Keratinocyte (primary cell): Measurements from ENCODE around the gene SLC5A3. TPM values are rescaled to one million over a fixed set of nuclear protein-coding genes. Genes with fewer than 3 reads are reported as not detected.

Source experiments
- DNase-seq: peaks from one replicate; pipeline ENCODE4 v3.0.0-alpha.2; 2011; ENCODE audit warnings: low read depth, missing footprints, low spot score
- FAIRE-seq: peaks from 2 replicates; lab custom pipeline; 2011; peaks lifted over from hg19 to GRCh38; lab: Jason Lieb, UNC
- H2AFZ ChIP-seq: 2 replicates; pipeline ENCODE4 v1.6.0; 2012; ENCODE audit warnings: low read length, control low read depth, inconsistent platforms; ENCODE audit not compliant: control insufficient read depth
- H3K27ac ChIP-seq: 2 replicates; pipeline ENCODE4 v1.5.1; 2011; ENCODE audit warnings: low read length; ENCODE audit not compliant: control insufficient read depth, insufficient read depth
- H3K27me3 ChIP-seq: 3 replicates; pipeline ENCODE4 v1.6.0; 2011; ENCODE audit warnings: low read length; ENCODE audit not compliant: control insufficient read depth, insufficient read depth; ENCODE audit errors: extremely low read depth
- H3K36me3 ChIP-seq, 2 experiments: 2 replicates in 1 of 2; 3 replicates in 1 of 2; pipeline ENCODE4 v1.5.1; 2011; ENCODE audit warnings: low read length in 2 of 2, mild to moderate bottlenecking in 1 of 2; ENCODE audit not compliant: control insufficient read depth in 2 of 2, insufficient read depth in 2 of 2; ENCODE audit errors: extremely low read depth in 1 of 2
- H3K4me1 ChIP-seq: 3 replicates; pipeline ENCODE4 v1.5.1; 2011; ENCODE audit warnings: low read length; ENCODE audit not compliant: control insufficient read depth, insufficient read depth; ENCODE audit errors: extremely low read depth
- H3K4me2 ChIP-seq: 3 replicates; pipeline ENCODE4 v1.6.0; 2011; ENCODE audit warnings: low read depth, low read length; ENCODE audit not compliant: control insufficient read depth, insufficient read depth; ENCODE audit errors: extremely low read depth
- H3K4me3 ChIP-seq, 3 experiments: fragments of 200-600 bp in 1 of 3; sonication (generic) in 1 of 3; 2 replicates in 2 of 3; 3 replicates in 1 of 3; pipeline ENCODE4 v1.5.1; 2011 to 2016; ENCODE audit warnings: low read length in 3 of 3, mild to moderate bottlenecking in 3 of 3, control low read depth in 2 of 3, inconsistent platforms in 1 of 3, low read depth in 1 of 3, mixed read lengths in 1 of 3, mixed run types in 1 of 3, moderate library complexity in 1 of 3; ENCODE audit not compliant: control insufficient read depth in 2 of 3, insufficient read depth in 2 of 3; ENCODE audit errors: extremely low read depth in 1 of 3
- H3K79me2 ChIP-seq: 2 replicates; pipeline ENCODE4 v1.6.0; 2012; ENCODE audit warnings: low read length; ENCODE audit not compliant: control insufficient read depth, insufficient read depth
- H3K9ac ChIP-seq: 3 replicates; pipeline ENCODE4 v1.6.0; 2011; ENCODE audit warnings: low read length; ENCODE audit not compliant: control insufficient read depth, insufficient read depth; ENCODE audit errors: extremely low read depth
- H3K9me1 ChIP-seq: 3 replicates; pipeline ENCODE4 v1.6.0; 2011; ENCODE audit warnings: low read length; ENCODE audit not compliant: control insufficient read depth, insufficient read depth; ENCODE audit errors: extremely low read depth
- H3K9me3 ChIP-seq: 2 replicates; pipeline ENCODE4 v1.5.1; 2012; ENCODE audit warnings: low read depth, low read length; ENCODE audit not compliant: control insufficient read depth
- H4K20me1 ChIP-seq: 3 replicates; pipeline ENCODE4 v1.6.0; 2011; ENCODE audit warnings: low read length; ENCODE audit not compliant: control insufficient read depth, insufficient read depth; ENCODE audit errors: extremely low read depth
- EZH2 ChIP-seq: IDR thresholded peaks from one replicate; pipeline ENCODE4 v1.6.1; 2012; ENCODE audit warnings: inconsistent platforms, mild to moderate bottlenecking, low read length, moderate library complexity
- dilution Hi-C: fragments of 300-500 bp; cut with MboI; formaldehyde crosslinking; loops from one replicate; pipeline ENCODE4 v1.7.0; 2020; ENCODE audit warnings: low sequenced_read_pairs; ENCODE audit not compliant: extremely low pct_ligation_motif_present
- polyA plus RNA-seq, 5 experiments: library from polyadenylated mRNA; depleted of rRNA in 3 of 5; stranded (reverse) in 3 of 5; stranded (forward) in 1 of 5; unstranded in 1 of 5; fragments of >200 nt; gene quantifications; 1 replicate in 1 of 5; 2 replicates in 3 of 5; 3 replicates in 1 of 5; pipeline versions ENCODE4 v1.2.1 to v1.2.3, GENCODE V29; 2011 to 2012; ENCODE audit warnings: missing spikeins in 2 of 5, low read depth in 1 of 5, low replicate concordance in 1 of 5
- TF ChIP-seq, protein P1 (sequence below), 3 experiments: IDR thresholded peaks in 1 of 3; conservative IDR thresholded peaks in 1 of 3; optimal IDR thresholded peaks in 1 of 3; 2 replicates in 2 of 3; 3 replicates in 1 of 3; pipeline versions ENCODE3 to v1.5.1; 2011; ENCODE audit warnings: low read length in 3 of 3, mild to moderate bottlenecking in 3 of 3, moderate library complexity in 2 of 3, control low read depth in 1 of 3, inconsistent platforms in 1 of 3; ENCODE audit not compliant: insufficient read depth in 2 of 3; ENCODE audit errors: extremely low read depth in 1 of 3

Gene SLC5A3
- polyA plus RNA-seq, 1 donor (not counting 4 experiments of a cell fraction or from before 2014, with no cell fraction given), result 5.9 TPM

GRCh38 chr21:34074283-34075090 lies 1.1 kb downstream of the SLC5A3 start:
- TF ChIP-seq, protein P1, sequence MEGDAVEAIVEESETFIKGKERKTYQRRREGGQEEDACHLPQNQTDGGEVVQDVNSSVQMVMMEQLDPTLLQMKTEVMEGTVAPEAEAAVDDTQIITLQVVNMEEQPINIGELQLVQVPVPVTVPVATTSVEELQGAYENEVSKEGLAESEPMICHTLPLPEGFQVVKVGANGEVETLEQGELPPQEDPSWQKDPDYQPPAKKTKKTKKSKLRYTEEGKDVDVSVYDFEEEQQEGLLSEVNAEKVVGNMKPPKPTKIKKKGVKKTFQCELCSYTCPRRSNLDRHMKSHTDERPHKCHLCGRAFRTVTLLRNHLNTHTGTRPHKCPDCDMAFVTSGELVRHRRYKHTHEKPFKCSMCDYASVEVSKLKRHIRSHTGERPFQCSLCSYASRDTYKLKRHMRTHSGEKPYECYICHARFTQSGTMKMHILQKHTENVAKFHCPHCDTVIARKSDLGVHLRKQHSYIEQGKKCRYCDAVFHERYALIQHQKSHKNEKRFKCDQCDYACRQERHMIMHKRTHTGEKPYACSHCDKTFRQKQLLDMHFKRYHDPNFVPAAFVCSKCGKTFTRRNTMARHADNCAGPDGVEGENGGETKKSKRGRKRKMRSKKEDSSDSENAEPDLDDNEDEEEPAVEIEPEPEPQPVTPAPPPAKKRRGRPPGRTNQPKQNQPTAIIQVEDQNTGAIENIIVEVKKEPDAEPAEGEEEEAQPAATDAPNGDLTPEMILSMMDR (optimal IDR thresholded peaks at IDR 0.05 in 1 of 3, IDR thresholded peaks at IDR 0.05 in 1 of 3, conservative IDR thresholded peaks at IDR 0.05 in 1 of 3; ENCODE audit: extremely low read depth in 1 of 3, insufficient read depth in 2 of 3, low read length in 3 of 3), result peak in 1 of 3 experiments; percentile 8
- no peak for TF ChIP-seq EZH2
- no peak for DNase-seq
- peaks cover 6% of the 10 kb centered on the region for H4K20me1 ChIP-seq

DNA sequence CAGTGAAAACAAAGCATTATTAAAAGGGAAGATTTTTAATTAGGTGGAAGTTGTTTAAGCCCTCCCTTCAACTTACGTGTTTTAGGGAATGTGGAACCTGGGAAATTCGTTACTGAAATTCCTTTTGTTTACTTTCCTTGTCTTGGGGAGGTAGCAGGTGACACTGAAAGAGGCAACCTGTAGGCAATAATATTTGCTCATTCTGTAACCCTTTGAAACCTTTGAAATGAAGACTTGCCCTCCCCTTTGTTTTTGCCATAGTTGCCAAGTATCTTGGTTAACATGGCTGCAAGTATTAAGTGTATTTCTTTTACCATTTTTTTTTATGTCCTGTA lies 1.7 kb downstream of the SLC5A3 start:
- Histone ChIP-seq H3K9ac (peak overlapping the region; percentile 94), H3K27ac (peak overlapping the region; percentile 79), H3K36me3 (peaks cover 6 to 8% of the 10 kb centered on the region in 2 experiments), H3K4me3 (peak overlapping the region in 2 of 3 experiments; percentile 94 to 95), H3K79me2 (peaks cover 34% of the 10 kb centered on the region), H3K9me3 (no peaks in the 10 kb centered on the region), H3K4me2 (peak overlapping the region; percentile 95), H3K4me1 (peaks cover 31% of the 10 kb centered on the region), H3K9me1 (no peaks in the 10 kb centered on the region), H4K20me1 (peaks cover 6% of the 10 kb centered on the region), H2AFZ (no peak overlapping the region), H3K27me3 (no peaks in the 10 kb centered on the region)
- dilution Hi-C loops, result no loop called here
- DNase-seq, result no peak
- TF ChIP-seq, protein P1 (optimal IDR thresholded peaks at IDR 0.05 in 1 of 3, IDR thresholded peaks at IDR 0.05 in 1 of 3, conservative IDR thresholded peaks at IDR 0.05 in 1 of 3; ENCODE audit: extremely low read depth in 1 of 3, insufficient read depth in 2 of 3, low read length in 3 of 3), result no peak
- TF ChIP-seq EZH2, result no peak
- FAIRE-seq, result no peak

More at GRCh38 chr21:34074283-34075090, 1.1 kb downstream of the SLC5A3 start:
- Histone ChIP-seq H3K9ac (peak overlapping the region; percentile 94), H3K9me3 (no peaks in the 10 kb centered on the region), H3K9me1 (no peaks in the 10 kb centered on the region), H3K4me3 (peak overlapping the region; percentile 79 to 95 (median 94)), H3K27me3 (no peaks in the 10 kb centered on the region), H3K36me3 (peaks cover 2 to 8% of the 10 kb centered on the region in 2 experiments), H3K4me2 (peak overlapping the region; percentile 95), H3K27ac (peak overlapping the region; percentile 79), H2AFZ (peak overlapping the region; percentile 61), H3K79me2 (peaks cover 34% of the 10 kb centered on the region), H3K4me1 (peaks cover 31% of the 10 kb centered on the region)
- dilution Hi-C loops, result no loop called here
- no peak for FAIRE-seq
